ELR (cell line): Measurements from ENCODE around the gene FBP1.

Experiments
- DNase-seq: peaks from one replicate; pipeline ENCODE4 v3.0.0-alpha.2; 2015; ENCODE audit warnings: low read depth

FBP1 gene

GRCh38 chr9:94639061-94639998, at the start of gene FBP1:
TSS of gene FBP1 (minus strand) at chr9:94639518. CDS start at chr9:94639310, 208 bp downstream.
- no peak for DNase-seq

DNA sequence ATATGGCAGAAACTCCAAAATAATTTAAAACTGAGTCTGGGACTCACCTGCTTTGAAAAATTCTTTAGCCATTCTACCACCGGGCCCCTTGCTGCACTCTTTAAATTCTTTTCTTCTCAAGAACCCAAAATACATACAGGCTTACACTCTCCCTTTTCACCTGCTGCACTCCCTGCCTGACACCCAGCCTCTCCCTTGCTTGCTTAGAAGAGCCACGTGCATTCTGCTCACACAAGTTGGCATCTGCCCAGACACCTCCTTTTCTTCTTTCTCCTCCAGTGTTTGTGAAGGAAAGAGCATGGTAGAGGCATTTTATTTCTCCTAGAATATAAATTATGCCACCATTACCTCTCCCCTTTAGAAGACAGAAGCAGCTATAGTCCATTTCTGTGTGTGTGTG, 48.1 kb upstream of the FBP1 start:
- no peak for DNase-seq

- DNase-seq: no peak
Observed at GRCh38 chr9:94685359-94685758, 46.0 kb upstream of the FBP1 start.

DNA sequence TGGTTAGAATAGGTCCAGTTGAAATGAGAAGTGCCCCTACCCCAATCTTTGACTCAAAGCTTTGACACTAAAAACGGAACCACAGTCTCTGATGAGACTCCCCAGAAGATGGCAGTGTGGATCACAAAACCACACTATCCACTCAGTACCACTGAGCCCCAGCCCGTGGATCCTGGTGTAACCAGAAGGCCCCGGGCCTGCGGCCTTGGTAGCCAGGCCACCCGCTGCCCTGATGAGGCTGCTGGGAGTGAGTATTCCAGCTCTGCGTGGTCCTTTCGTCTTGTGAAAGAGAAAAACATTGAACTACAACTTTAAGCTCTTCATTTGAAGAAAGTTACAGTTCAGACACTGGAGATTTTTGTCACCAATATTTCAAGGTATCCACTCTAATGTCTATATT, 42.2 kb upstream of the FBP1 start:
- DNase-seq: peak; percentile 82

DNA sequence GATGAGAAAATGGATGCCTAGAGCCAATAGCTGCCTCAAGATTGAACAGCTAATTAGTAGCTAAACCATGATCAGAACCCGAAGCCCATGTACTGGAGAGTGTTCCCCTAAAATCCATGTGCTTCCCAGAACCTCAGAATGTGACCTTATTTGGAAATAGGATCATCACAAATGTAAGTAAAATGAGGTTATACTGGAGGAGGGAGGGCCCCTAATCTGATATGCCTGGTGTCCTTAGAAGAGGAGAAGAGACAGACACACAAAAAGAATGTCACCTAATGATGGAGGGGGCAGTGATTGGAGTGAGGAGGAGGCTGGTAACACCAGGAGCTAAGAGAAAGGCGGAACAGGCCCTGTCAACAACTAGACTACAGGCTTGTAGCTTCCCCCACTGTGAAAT, 41.3 kb upstream of the FBP1 start:
- no peak for DNase-seq

- DNase-seq: no peak
Observed at GRCh38 chr9:94680020-94680419, 40.7 kb upstream of the FBP1 start.

DNA sequence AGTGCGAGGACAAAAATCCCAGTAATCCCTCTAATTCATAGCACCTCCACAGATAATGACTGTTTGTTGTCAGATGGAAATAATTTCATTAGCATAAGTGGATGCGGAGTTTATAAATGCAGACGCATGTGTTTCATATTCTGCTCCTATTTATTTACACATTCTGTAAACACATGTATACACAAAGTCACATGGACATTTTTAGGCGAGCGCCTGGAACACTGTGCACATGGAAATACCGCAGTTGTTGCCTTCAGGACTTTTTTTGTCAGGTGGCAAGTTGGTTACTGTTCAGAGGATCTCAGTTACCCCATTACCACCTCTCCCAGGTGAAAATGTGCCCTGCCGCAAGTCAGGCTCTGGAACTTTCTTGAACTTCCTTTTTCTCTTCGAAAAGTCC, 40.3 kb upstream of the FBP1 start:
- DNase-seq: no peak

- no peak for DNase-seq
Observed at GRCh38 chr9:94677929-94678328, 38.6 kb upstream of the FBP1 start.

- DNase-seq: no peak
Observed at GRCh38 chr9:94676446-94677131, 37.3 kb upstream of the FBP1 start.

DNA sequence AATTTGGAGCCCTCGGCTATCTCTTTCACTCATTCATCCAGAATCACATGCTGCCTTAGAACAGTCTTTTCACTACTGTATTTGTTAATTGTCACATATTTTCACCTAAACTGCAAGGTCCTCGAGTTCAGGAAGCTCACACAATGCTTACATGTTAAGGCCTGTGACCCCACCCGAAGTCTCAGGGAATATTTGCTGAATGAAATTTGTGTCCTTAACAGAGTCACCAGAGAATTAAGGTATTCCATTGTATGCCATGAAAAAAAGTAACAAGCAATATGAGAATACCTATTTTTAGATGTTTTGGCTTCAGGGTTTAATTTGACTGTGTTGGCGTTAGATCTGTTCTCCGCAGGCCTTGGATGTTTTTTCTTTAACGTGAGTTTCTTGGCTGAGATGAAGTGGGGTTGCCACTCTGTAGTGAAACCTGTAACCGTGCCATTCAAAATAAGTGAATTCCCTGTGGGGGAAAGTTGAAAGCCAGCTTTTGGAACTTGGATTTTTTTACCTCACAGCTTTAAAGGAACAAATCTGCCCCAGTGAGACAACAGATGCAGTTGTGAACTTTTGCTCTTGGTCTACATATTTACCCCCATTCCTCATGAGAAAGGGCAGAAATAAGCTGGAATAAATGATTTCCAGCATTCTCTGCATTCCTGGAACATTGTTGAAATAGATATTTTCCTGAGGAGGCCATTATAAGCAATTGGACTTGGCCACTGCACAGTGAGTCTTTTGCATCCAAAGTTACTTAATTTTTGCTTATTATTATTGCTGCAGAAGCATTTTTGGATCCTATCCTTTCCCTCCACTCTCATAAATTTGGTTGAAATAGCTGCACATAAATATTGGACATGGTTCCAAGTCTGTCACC, 35.9 kb upstream of the FBP1 start:
- DNase-seq: no peak

GRCh38 chr9:94672811-94673487, 33.6 kb upstream of the FBP1 start:
- DNase-seq: peak; percentile 84

- DNase-seq: peak; percentile 76
Observed at GRCh38 chr9:94668928-94669729, 29.8 kb upstream of the FBP1 start.

- no peak for DNase-seq
Observed at GRCh38 chr9:94668418-94668927, 29.2 kb upstream of the FBP1 start.

- no peak for DNase-seq
Observed at GRCh38 chr9:94666364-94667099, 27.2 kb upstream of the FBP1 start.

GRCh38 chr9:94665613-94666012, 26.3 kb upstream of the FBP1 start:
- DNase-seq: no peak

DNA sequence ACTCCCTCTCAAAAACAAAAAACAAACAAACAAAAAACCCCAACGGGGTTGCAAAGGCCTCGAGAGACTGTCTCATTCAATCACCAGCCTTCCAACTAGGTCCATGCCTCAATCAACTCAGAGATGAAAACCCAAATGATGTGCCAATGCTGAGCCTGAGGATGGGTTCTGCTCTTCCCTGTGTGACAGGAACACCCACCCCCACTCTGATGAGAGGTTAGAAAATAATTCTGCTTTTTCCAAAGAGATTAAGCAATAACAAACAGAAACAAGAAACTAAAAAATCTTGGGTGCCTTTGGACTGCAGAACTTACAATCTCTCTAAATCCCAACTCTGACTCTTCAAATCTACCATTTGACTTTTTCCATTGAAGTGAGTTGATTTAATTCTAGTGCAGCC, 25.5 kb upstream of the FBP1 start:
- no peak for DNase-seq

GRCh38 chr9:94663640-94664039, 24.3 kb upstream of the FBP1 start:
- no peak for DNase-seq

GRCh38 chr9:94663140-94663539, 23.8 kb upstream of the FBP1 start:
- no peak for DNase-seq

DNA sequence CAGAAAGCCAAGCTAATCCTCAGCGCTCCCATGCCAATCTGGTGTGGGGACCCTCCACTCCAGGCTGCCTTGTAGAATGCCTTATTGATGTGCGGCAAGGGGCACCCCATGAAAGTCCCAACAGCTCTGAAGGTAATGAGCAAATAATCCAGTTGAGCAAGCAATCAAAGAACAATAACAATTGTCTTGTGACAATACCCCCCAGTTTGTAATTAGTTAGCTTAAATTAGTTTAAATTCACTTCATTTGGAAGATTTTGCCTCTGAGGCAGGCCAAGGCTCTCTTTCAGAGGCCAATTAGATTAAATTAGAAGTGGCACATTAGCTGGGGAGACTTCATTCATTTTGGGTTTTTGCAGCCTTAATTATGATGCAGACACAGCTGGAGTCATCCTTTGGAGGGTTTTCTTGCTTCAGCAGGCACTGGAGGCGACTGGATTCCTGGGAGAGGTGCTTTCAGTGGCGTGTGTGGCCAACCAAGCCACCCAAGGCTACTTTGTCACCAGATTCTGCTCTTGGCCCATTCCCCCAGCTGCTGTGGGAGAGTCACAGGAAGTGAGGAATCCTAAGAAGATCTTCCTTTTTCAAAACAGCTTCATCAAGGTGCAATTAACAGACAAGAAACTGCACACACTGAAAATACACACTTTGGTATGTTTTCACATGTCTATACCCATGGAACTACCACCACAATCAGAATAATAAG, 17.9 kb upstream of the FBP1 start:
- DNase-seq: no peak
